Activated CD4-positive, alpha-beta T cell treated with anti-CD3 and anti-CD28 coated beads, Interleukin-2, amount 10 ng/mL, durations not matched to agents 24 days and 14 days (primary cell): ENCODE measurements around the gene ADIPOR2. TPM values are rescaled to one million over a fixed set of nuclear protein-coding genes. Genes with fewer than 3 reads are reported as not detected.

Experiments used
- DNase-seq: peaks from one replicate; pipeline ENCODE4 v3.0.0; 2022
- H3K27ac Mint-ChIP-seq: one replicate; pipeline ENCODE4 v1.8.0; 2022; ENCODE audit warnings: mild to moderate bottlenecking, mixed read lengths
- H3K27me3 Mint-ChIP-seq: one replicate; pipeline ENCODE4 v1.8.0; 2022; ENCODE audit warnings: mixed read lengths
- H3K36me3 Mint-ChIP-seq: one replicate; pipeline ENCODE4 v1.8.0; 2022; ENCODE audit warnings: low read depth, mild to moderate bottlenecking, mixed read lengths
- H3K4me1 Mint-ChIP-seq: one replicate; pipeline ENCODE4 v1.8.0; 2021; ENCODE audit warnings: mixed read lengths
- H3K4me3 Mint-ChIP-seq: one replicate; pipeline ENCODE4 v1.8.0; 2022; ENCODE audit warnings: mild to moderate bottlenecking, moderate library complexity, mixed read lengths
- H3K9me3 Mint-ChIP-seq: one replicate; pipeline ENCODE4 v1.8.0; 2021; ENCODE audit warnings: mixed read lengths
- intact Hi-C: fragments of 100-400 bp; cut with micrococcal nuclease; formaldehyde crosslinking; loops from one replicate; pipeline ENCODE4 v1.15.1; 2023
- total RNA-seq: library from RNA; stranded (reverse); gene quantifications from 2 replicates; pipeline ENCODE4 v1.2.3, GENCODE V29; 2022

Gene ADIPOR2
- total RNA-seq, 1 donor from 2014 or later = 68.7 TPM

DNA sequence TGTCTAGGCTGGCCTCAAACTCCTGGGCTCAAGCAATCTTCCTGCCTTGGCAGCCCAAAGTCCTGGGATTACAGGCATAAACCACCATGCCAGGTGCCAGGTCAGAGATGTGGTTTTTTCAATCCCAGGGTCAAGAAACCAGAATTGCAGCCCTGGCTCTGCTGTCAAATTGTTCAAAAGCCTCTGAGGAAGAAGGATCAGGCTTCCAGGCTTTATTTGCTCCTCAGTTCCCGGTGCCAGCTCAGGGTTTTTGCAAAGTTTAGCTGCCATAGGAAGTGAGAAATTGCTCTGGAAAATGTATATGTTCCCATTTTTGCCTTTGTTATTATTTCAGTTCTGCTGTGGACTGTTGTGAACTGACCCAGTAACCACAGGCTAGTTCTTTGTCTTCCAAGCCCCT is 33.2 kb upstream of the ADIPOR2 start:
- H3K4me1 Mint-ChIP-seq = peaks cover 8% of the 10 kb centered on the region

GRCh38 chr12:1660304-1661187 is 30.3 kb upstream of the ADIPOR2 start:
- intact Hi-C loops = loop anchor here (1.0 kb wide), 1 partner anchor 136 kb away; no protein-coding TSS in a partner anchor
- Mint-ChIP-seq H3K27me3 (peaks cover 5% of the 10 kb centered on the region), H3K36me3 (no peaks in the 10 kb centered on the region), H3K4me1 (peaks cover 20% of the 10 kb centered on the region), H3K27ac (peak overlapping the region; percentile 72), H3K4me3 (peak overlapping the region; percentile 69), H3K9me3 (no peaks in the 10 kb centered on the region)
- peak; percentile 70 for DNase-seq

More for the DNA sequence above, 33.2 kb upstream of the ADIPOR2 start:
- Mint-ChIP-seq H3K27ac (no peak overlapping the region), H3K27me3 (peaks cover 10% of the 10 kb centered on the region), H3K4me3 (no peak overlapping the region), H3K9me3 (no peaks in the 10 kb centered on the region), H3K36me3 (no peaks in the 10 kb centered on the region)
- intact Hi-C loops = no loop called here
- DNase-seq = no peak

DNA sequence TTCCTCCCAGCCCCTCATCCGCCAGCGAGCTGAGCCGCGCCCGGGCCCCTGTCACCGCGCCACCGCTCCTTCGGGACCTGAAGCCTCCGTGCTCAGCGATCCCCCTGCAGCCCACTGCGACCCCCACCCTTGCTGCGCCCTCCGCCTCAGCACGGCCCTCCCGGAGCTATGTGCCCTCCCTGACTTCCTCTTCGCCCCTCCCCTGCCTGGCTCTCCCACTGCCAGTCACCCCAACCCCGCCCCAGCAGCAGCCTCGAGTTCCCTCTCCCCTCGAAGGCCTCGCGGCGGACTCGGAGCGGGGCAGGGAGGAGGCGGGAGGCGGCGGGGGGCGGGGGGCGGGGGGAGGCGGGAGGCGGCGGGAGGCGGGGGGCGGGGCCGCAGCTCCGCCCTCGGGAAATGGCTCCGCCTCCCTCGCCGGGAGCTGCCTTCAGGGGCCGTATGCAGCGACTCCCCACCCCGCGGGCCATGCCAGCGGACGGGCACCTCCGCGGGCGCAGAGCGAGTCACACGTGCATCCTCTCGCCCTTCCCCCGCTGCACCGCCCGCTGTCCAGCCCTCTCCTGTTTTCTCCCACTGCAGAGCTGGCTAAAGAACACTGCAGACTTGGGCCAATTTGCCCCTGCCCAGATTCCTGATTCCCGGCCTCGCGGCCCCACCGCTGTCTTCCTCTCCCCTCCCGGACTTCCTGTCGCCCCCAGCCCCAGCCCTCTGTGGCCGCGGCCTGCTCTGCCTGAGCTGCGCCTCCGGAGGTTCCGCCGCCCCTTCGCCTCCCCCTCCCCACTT is 29.1 kb upstream of the ADIPOR2 start:
- DNase-seq = peak; percentile 95
- Mint-ChIP-seq H3K9me3 (no peaks in the 10 kb centered on the region), H3K4me1 (peaks cover 26% of the 10 kb centered on the region), H3K36me3 (no peaks in the 10 kb centered on the region), H3K27ac (peak overlapping the region; percentile 83), H3K27me3 (peaks cover 3% of the 10 kb centered on the region), H3K4me3 (peak overlapping the region; percentile 89)
- intact Hi-C loops = loop anchor here (1.0 kb wide), 2 partner anchors 29 to 135 kb away; no protein-coding TSS in a partner anchor

- intact Hi-C loops = loop anchor here (1.0 kb wide), 1 partner anchor 27 kb away; no protein-coding TSS in a partner anchor
- DNase-seq = no peak
- H3K27ac Mint-ChIP-seq = peak overlapping the region; percentile 82
- H3K36me3 Mint-ChIP-seq = no peaks in the 10 kb centered on the region
- H3K4me1 Mint-ChIP-seq = peaks cover 34% of the 10 kb centered on the region
- H3K9me3 Mint-ChIP-seq = no peaks in the 10 kb centered on the region
- peak overlapping the region; percentile 78 for H3K4me3 Mint-ChIP-seq
- H3K27me3 Mint-ChIP-seq = peaks cover 3% of the 10 kb centered on the region
Measured at GRCh38 chr12:1662761-1663439, 28.0 kb upstream of the ADIPOR2 start.

DNA sequence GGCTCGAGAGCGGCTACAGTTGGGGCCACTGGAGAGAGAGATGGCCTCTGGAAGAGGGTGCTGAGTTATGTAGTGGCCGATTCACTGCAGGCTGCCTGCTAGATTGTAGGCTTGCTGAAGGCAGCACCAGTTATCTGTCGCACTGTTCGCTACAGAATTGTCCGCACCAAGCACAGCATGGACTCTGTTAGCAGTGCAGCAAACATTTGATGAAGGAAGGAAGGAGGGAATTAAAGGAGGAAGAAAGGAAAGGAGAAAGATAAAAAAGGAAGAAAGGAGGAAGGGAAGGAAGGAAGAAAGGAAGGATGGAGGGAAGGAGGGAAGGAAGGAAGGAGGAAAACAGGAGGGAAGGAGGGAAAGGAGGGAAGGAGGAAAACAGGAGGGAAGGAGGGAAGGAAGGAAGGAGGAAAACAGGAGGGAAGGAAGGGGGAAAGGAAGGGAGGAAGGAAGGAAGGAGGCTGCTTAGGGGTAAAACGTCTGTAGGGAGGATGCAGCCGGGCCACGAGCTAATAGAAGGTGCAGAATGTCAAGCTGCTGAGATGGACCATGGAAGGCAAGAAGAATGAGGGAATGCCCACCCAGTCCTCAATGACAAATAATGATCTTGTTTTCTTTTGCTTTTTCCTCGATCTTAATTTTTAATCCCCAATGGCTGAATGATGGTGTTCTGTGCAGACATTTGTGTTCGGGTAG is 27.3 kb upstream of the ADIPOR2 start:
- Mint-ChIP-seq H3K4me1 (peaks cover 36% of the 10 kb centered on the region), H3K27ac (peak overlapping the region; percentile 82), H3K36me3 (no peaks in the 10 kb centered on the region), H3K9me3 (no peaks in the 10 kb centered on the region), H3K4me3 (peak overlapping the region; percentile 78), H3K27me3 (peaks cover 3% of the 10 kb centered on the region)
- no peak for DNase-seq
- intact Hi-C loops = no loop called here

- Mint-ChIP-seq H3K4me3 (no peak overlapping the region), H3K4me1 (peaks cover 40% of the 10 kb centered on the region), H3K9me3 (no peaks in the 10 kb centered on the region), H3K27me3 (peaks cover 2% of the 10 kb centered on the region), H3K27ac (no peak overlapping the region), H3K36me3 (no peaks in the 10 kb centered on the region)
- intact Hi-C loops = no loop called here
- DNase-seq = no peak
Measured at GRCh38 chr12:1665366-1665765, 25.5 kb upstream of the ADIPOR2 start.

DNA sequence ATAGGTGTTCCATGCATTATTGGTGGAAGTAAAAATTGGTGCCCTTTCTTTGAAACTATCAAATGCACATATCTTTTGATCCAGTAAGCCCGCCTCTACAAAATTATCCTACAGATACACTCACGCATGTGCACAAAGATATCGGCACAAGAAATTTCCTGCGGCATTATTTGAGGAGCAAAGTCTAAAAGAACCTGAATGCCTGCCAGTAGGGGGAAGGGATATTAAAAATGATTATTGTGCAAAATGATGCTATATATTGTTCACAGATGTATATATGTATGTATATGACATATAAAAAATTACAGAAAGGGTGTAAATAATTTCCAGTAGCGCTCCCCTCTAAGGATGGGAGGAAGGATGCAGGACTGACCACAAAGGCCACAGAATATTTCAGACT is 24.7 kb upstream of the ADIPOR2 start:
- Mint-ChIP-seq H3K27ac (no peak overlapping the region), H3K27me3 (no peaks in the 10 kb centered on the region), H3K4me1 (peaks cover 38% of the 10 kb centered on the region), H3K4me3 (no peak overlapping the region), H3K36me3 (no peaks in the 10 kb centered on the region), H3K9me3 (no peaks in the 10 kb centered on the region)
- intact Hi-C loops = no loop called here
- no peak for DNase-seq

GRCh38 chr12:1666685-1667162 is 24.1 kb upstream of the ADIPOR2 start:
- Mint-ChIP-seq H3K9me3 (no peaks in the 10 kb centered on the region), H3K4me1 (peaks cover 38% of the 10 kb centered on the region), H3K27ac (peak overlapping the region; percentile 34), H3K36me3 (no peaks in the 10 kb centered on the region), H3K27me3 (no peaks in the 10 kb centered on the region), H3K4me3 (peak overlapping the region; percentile 30)
- intact Hi-C loops = no loop called here
- DNase-seq = no peak

- no peaks in the 10 kb centered on the region for H3K27me3 Mint-ChIP-seq
- H3K4me3 Mint-ChIP-seq = no peak overlapping the region
- H3K27ac Mint-ChIP-seq = no peak overlapping the region
- H3K9me3 Mint-ChIP-seq = no peaks in the 10 kb centered on the region
- intact Hi-C loops = no loop called here
- peaks cover 28% of the 10 kb centered on the region for H3K4me1 Mint-ChIP-seq
- no peaks in the 10 kb centered on the region for H3K36me3 Mint-ChIP-seq
- no peak for DNase-seq
Measured at GRCh38 chr12:1668833-1669543, 21.9 kb upstream of the ADIPOR2 start.

DNA sequence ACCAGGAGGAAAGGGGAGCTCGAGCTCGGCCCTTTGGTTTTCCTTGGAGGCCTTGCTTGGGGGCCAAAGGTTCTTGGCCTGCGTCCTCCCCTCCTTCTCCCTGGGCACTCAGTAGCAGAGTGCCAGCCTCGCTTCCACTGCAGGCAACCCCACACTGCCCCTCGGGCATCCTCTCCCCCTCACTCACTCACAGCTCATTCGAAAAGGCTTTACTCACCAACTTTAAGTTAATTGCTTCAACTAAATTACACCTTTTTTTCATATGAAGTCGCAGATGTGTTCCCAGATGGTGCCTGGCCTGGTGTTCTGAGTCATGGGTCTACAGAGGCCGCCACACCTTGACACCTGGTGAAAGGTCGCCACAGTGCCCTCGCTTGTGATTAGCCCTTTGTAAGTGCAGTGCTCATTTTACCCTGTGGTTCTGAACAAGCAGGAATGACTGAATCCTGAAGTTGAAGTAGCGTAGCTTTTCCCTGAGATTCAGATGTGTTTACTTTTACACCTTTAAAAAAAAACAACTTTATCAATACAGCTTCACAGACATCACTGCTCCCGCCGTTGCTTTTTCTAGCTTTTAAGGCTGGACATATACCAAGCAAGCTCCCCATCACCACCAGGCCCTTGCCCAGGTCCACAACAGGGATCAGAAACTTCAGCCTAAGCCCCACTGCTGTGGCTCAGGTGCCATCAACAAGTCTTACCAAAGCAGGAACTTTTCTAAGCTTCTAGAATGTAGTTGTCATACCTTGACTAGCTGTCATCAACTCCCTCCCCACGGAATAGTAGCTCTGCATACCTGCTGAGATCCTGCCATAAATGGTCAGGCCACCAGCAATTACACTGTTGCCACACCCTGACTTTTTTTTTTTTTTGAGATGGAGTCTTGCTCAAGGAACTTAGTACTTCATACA is 20.3 kb upstream of the ADIPOR2 start:
- no peak overlapping the region for H3K4me3 Mint-ChIP-seq
- no peaks in the 10 kb centered on the region for H3K36me3 Mint-ChIP-seq
- H3K27ac Mint-ChIP-seq = no peak overlapping the region
- intact Hi-C loops = no loop called here
- H3K4me1 Mint-ChIP-seq = peaks cover 23% of the 10 kb centered on the region
- no peak for DNase-seq
- H3K9me3 Mint-ChIP-seq = no peaks in the 10 kb centered on the region
- H3K27me3 Mint-ChIP-seq = no peaks in the 10 kb centered on the region

GRCh38 chr12:1676043-1676442 is 14.8 kb upstream of the ADIPOR2 start:
- no peak overlapping the region for H3K27ac Mint-ChIP-seq
- DNase-seq = no peak
- peaks cover 13% of the 10 kb centered on the region for H3K27me3 Mint-ChIP-seq

More at GRCh38 chr12:1676043-1676442, 14.8 kb upstream of the ADIPOR2 start:
- intact Hi-C loops = no loop called here
- Mint-ChIP-seq H3K4me3 (no peak overlapping the region), H3K9me3 (no peaks in the 10 kb centered on the region), H3K36me3 (no peaks in the 10 kb centered on the region), H3K4me1 (no peaks in the 10 kb centered on the region)
